Natural killer cell (primary cell): ENCODE data around the gene SMAD7. TPM values are rescaled to one million over a fixed set of nuclear protein-coding genes. Genes with fewer than 3 reads are reported as not detected.

Experiments used
- ATAC-seq, 3 donors: fragments of 150-1000 bp in 2 of 3; fragments of 200-7000 bp in 1 of 3; cut with Tn5 transposase; 1 replicate in 1 of 3; 2 replicates in 2 of 3; pipeline ENCODE4 v1.10.0; 2021; ENCODE audit warnings: mild to moderate bottlenecking in 2 of 3, moderate library complexity in 2 of 3
- DNase-seq, 2 donors: peaks; one replicate each; pipeline versions ENCODE4 v3.0.0 to v3.0.0-alpha.2; 2013 to 2021; ENCODE audit warnings: mixed read lengths in 1 of 2
- H3K27ac ChIP-seq: one replicate; pipeline ENCODE4 v1.5.1; 2013; ENCODE audit warnings: mild to moderate bottlenecking, low read length
- H3K27me3 ChIP-seq: one replicate; pipeline ENCODE4 v1.6.1; 2013; ENCODE audit warnings: low read length; ENCODE audit not compliant: control insufficient read depth, insufficient read depth
- H3K36me3 ChIP-seq: one replicate; pipeline ENCODE4 v1.6.1; 2013; ENCODE audit warnings: low read length; ENCODE audit not compliant: control insufficient read depth, insufficient read depth
- H3K4me1 ChIP-seq: one replicate; pipeline ENCODE4 v1.6.1; 2013; ENCODE audit warnings: low read length; ENCODE audit not compliant: control insufficient read depth, insufficient read depth
- H3K4me3 ChIP-seq: one replicate; pipeline ENCODE4 v1.5.1; 2013; ENCODE audit warnings: low read length
- H3K9me3 ChIP-seq: one replicate; pipeline ENCODE4 v1.6.1; 2013; ENCODE audit warnings: low read length; ENCODE audit not compliant: control insufficient read depth, insufficient read depth
- H3K27ac Mint-ChIP-seq, 2 donors: one replicate each; pipeline ENCODE4 v1.8.0; 2022; ENCODE audit warnings: mild to moderate bottlenecking in 2 of 2, mixed read lengths in 2 of 2, moderate library complexity in 1 of 2
- H3K27me3 Mint-ChIP-seq, 2 donors: one replicate each; pipeline ENCODE4 v1.8.0; 2022; ENCODE audit warnings: low read depth in 2 of 2, mixed read lengths in 2 of 2
- H3K36me3 Mint-ChIP-seq: one replicate; pipeline ENCODE4 v1.8.0; 2022; ENCODE audit warnings: mixed read lengths
- H3K4me1 Mint-ChIP-seq, 2 donors: one replicate each; pipeline ENCODE4 v1.8.0; 2022; ENCODE audit warnings: mixed read lengths in 2 of 2
- H3K4me3 Mint-ChIP-seq: one replicate; pipeline ENCODE4 v1.8.0; 2022; ENCODE audit warnings: mild to moderate bottlenecking, moderate library complexity, mixed read lengths
- H3K9me3 Mint-ChIP-seq, 2 donors: one replicate each; pipeline ENCODE4 v1.8.0; 2022; ENCODE audit warnings: mixed read lengths in 2 of 2
- CTCF ChIP-seq: fragments of 200-600 bp; IDR thresholded peaks from one replicate; pipeline ENCODE4 v1.8.0; 2022; ENCODE audit warnings: antibody characterized with exemption
- whole genome bisulfite sequencing: methylation state at CpG from one replicate; pipeline ENCODE4 v1.1.7; 2013; ENCODE audit warnings: missing lambda C conversion rate; ENCODE audit not compliant: insufficient coverage; 5-methylcytosine and 5-hydroxymethylcytosine counted together
- intact Hi-C: fragments of 100-400 bp; cut with micrococcal nuclease; formaldehyde crosslinking; loops from one replicate; pipeline ENCODE4 v1.14.2; 2022
- total RNA-seq, 4 donors: library from RNA; stranded (reverse); fragments of 120-200 nt in 1 of 4; gene quantifications; one replicate each; pipeline versions ENCODE4 v1.2.3 to v1.2.4, GENCODE V29; 2013 to 2022

The SMAD7 gene
- total RNA-seq, 3 donors from 2014 or later (not counting 1 experiment from before 2014, with no cell fraction given) = 127 to 204 (median 182) TPM

- intact Hi-C loops = no loop called here
- Mint-ChIP-seq H3K27ac (no peak overlapping the region), H3K4me3 (no peak overlapping the region), H3K9me3 (no peaks in the 10 kb centered on the region), H3K27me3 (no peaks in the 10 kb centered on the region), H3K4me1 (peaks cover 5 to 40% of the 10 kb centered on the region in 2 donors), H3K36me3 (no peaks in the 10 kb centered on the region)
- Histone ChIP-seq H3K27me3 (no peaks in the 10 kb centered on the region), H3K9me3 (no peaks in the 10 kb centered on the region), H3K4me1 (peaks cover 5% of the 10 kb centered on the region), H3K27ac (no peak overlapping the region), H3K36me3 (no peaks in the 10 kb centered on the region), H3K4me3 (no peak overlapping the region)
- 92% methylated on average over 5 of the region's 5 CpGs for WGBS
- ATAC-seq = no peak
- no peak for DNase-seq
- TF ChIP-seq CTCF = no peak
Measured at GRCh38 chr18:48888773-48889080, 62.0 kb downstream of the SMAD7 start.

- H3K4me3 Mint-ChIP-seq = no peak overlapping the region
- H3K4me1 ChIP-seq = no peaks in the 10 kb centered on the region
- WGBS = 95% methylated on average over 16 of the region's 18 CpGs
- no peak for TF ChIP-seq CTCF
- H3K27me3 Mint-ChIP-seq = no peaks in the 10 kb centered on the region
- no peak for DNase-seq
- no peaks in the 10 kb centered on the region for H3K27me3 ChIP-seq
- H3K9me3 ChIP-seq = no peaks in the 10 kb centered on the region
- H3K4me3 ChIP-seq = no peak overlapping the region
- H3K27ac ChIP-seq = no peak overlapping the region
- ATAC-seq = no peak
- no peaks in the 10 kb centered on the region for H3K36me3 ChIP-seq
- no peaks in the 10 kb centered on the region for H3K36me3 Mint-ChIP-seq
- intact Hi-C loops = no loop called here
- H3K9me3 Mint-ChIP-seq = no peaks in the 10 kb centered on the region
- peaks cover 0 to 34% of the 10 kb centered on the region in 2 donors for H3K4me1 Mint-ChIP-seq
- no peak overlapping the region for H3K27ac Mint-ChIP-seq
Measured at GRCh38 chr18:48887905-48888772, 62.6 kb downstream of the SMAD7 start.

- no peaks in the 10 kb centered on the region for H3K36me3 Mint-ChIP-seq
- intact Hi-C loops = no loop called here
- Histone ChIP-seq H3K36me3 (no peaks in the 10 kb centered on the region), H3K4me3 (no peak overlapping the region), H3K27me3 (no peaks in the 10 kb centered on the region), H3K4me1 (no peaks in the 10 kb centered on the region), H3K9me3 (no peaks in the 10 kb centered on the region), H3K27ac (no peak overlapping the region)
- WGBS = 98% methylated on average over 12 of the region's 12 CpGs
- ATAC-seq (no peak), DNase-seq (no peak)
- H3K27me3 Mint-ChIP-seq = no peaks in the 10 kb centered on the region
- no peaks in the 10 kb centered on the region for H3K9me3 Mint-ChIP-seq
- H3K4me1 Mint-ChIP-seq = peaks cover 0 to 35% of the 10 kb centered on the region in 2 donors
- no peak overlapping the region for H3K27ac Mint-ChIP-seq
- no peak overlapping the region for H3K4me3 Mint-ChIP-seq
- TF ChIP-seq CTCF = no peak
Measured at GRCh38 chr18:48887294-48887904, 63.4 kb downstream of the SMAD7 start.
